Measurements from ENCODE around the gene WWOX. TPM values are rescaled to one million over a fixed set of nuclear protein-coding genes. Genes with fewer than 3 reads are reported as not detected.

Gene WWOX
- total and polyA plus RNA-seq, 2 donors (not counting 1 experiment from before 2014, with no cell fraction given) = 10.5 to 42.3 TPM

GRCh38 chr16:78993346-78993745, 893.9 kb downstream of the WWOX start:
- CTCF ChIA-PET = no interaction called here
- WGBS (ENCODE audit: insufficient coverage) = 81% methylated on average over 10 of the region's 12 CpGs
- H3K4me2 ChIP-seq (replicated peaks; ENCODE audit: low read depth, low read length, poor library complexity, severe bottlenecking) = no peak overlapping the region
- DNase-seq (no peak), ATAC-seq (ENCODE audit: low read depth) (no peak)
- TF ChIP-seq CTCF (IDR thresholded peaks at IDR 0.05) (no peak), EZH2 (IDR thresholded peaks at IDR 0.05; ENCODE audit: borderline replicate concordance, insufficient read depth, low read depth, low read length, poor library complexity, severe bottlenecking) (no peak)
- Mint-ChIP-seq H3K4me1 (peaks cover 22% of the 10 kb centered on the region), H3K4me3 (no peak overlapping the region), H3K9me3 (ENCODE audit: insufficient read depth) (no peaks in the 10 kb centered on the region), H3K27ac (no peak overlapping the region), H3K27me3 (no peaks in the 10 kb centered on the region)
- no peak overlapping the region for H2AFZ ChIP-seq (ENCODE audit: insufficient read depth, low read depth, low read length, poor library complexity, severe bottlenecking)
- H3K4me1 ChIP-seq (ENCODE audit: control insufficient read depth in 2 of 2, insufficient read depth in 2 of 2, low read length in 2 of 2) = peaks cover 17 to 21% of the 10 kb centered on the region in 2 donors
- H3K9me3 ChIP-seq (ENCODE audit: control extremely low read depth in 1 of 3, control insufficient read depth in 2 of 3, insufficient read depth in 1 of 3, low read length in 2 of 3) = peaks cover 0 to 7% (median 0%) of the 10 kb centered on the region in 3 donors
- H4K20me1 ChIP-seq (ENCODE audit: control insufficient read depth, insufficient read depth, low read length, poor library complexity, severe bottlenecking) = no peaks in the 10 kb centered on the region
- no peaks in the 10 kb centered on the region for H3K27me3 ChIP-seq (replicated peaks in 1 of 4; ENCODE audit: control extremely low read depth in 1 of 4, control insufficient read depth in 3 of 4, insufficient read depth in 4 of 4, low read length in 3 of 4)
- no peak overlapping the region for H3K9ac ChIP-seq (ENCODE audit: low read length)
- H3K79me2 ChIP-seq (ENCODE audit: control insufficient read depth, insufficient read depth, low read length) = no peaks in the 10 kb centered on the region
- POLR2A ChIA-PET = no interaction called here
- H3K27ac ChIP-seq (ENCODE audit: low read length in 2 of 2) = no peak overlapping the region
- intact Hi-C loops (cut with micrococcal nuclease) = no loop called here
- no peaks in the 10 kb centered on the region for H3K36me3 ChIP-seq (replicated peaks in 1 of 2; ENCODE audit: control extremely low read depth in 1 of 2, control insufficient read depth in 1 of 2, extremely low read depth in 1 of 2, insufficient read depth in 2 of 2, low read length in 1 of 2)
- H3K4me3 ChIP-seq (ENCODE audit: control extremely low read depth in 1 of 5, extremely low read depth in 1 of 5, insufficient read depth in 1 of 5, low read depth in 2 of 5, low read length in 4 of 5) = no peak overlapping the region

GRCh38 chr16:78994135-78994745, 894.8 kb downstream of the WWOX start:
- WGBS (ENCODE audit: insufficient coverage) = 81% methylated on average over 3 of the region's 15 CpGs
- no peak for ATAC-seq (ENCODE audit: low read depth)
- peaks cover 18% of the 10 kb centered on the region for H3K4me1 Mint-ChIP-seq

More at GRCh38 chr16:78994135-78994745, 894.8 kb downstream of the WWOX start:
- POLR2A ChIA-PET = no interaction called here
- no peaks in the 10 kb centered on the region for H4K20me1 ChIP-seq (ENCODE audit: control insufficient read depth, insufficient read depth, low read length, poor library complexity, severe bottlenecking)
- Mint-ChIP-seq H3K4me3 (no peak overlapping the region), H3K27me3 (no peaks in the 10 kb centered on the region), H3K27ac (no peak overlapping the region), H3K9me3 (ENCODE audit: insufficient read depth) (no peaks in the 10 kb centered on the region)
- no peaks in the 10 kb centered on the region for H3K79me2 ChIP-seq (ENCODE audit: control insufficient read depth, insufficient read depth, low read length)
- intact Hi-C loops (cut with micrococcal nuclease) = no loop called here
- no peaks in the 10 kb centered on the region for H3K36me3 ChIP-seq (replicated peaks in 1 of 2; ENCODE audit: control extremely low read depth in 1 of 2, control insufficient read depth in 1 of 2, extremely low read depth in 1 of 2, insufficient read depth in 2 of 2, low read length in 1 of 2)
- H3K9me3 ChIP-seq (ENCODE audit: control extremely low read depth in 1 of 3, control insufficient read depth in 2 of 3, insufficient read depth in 1 of 3, low read length in 2 of 3) = peaks cover 0 to 7% (median 0%) of the 10 kb centered on the region in 3 donors
- no peak for TF ChIP-seq EZH2 (IDR thresholded peaks at IDR 0.05; ENCODE audit: borderline replicate concordance, insufficient read depth, low read depth, low read length, poor library complexity, severe bottlenecking)
- no peak for TF ChIP-seq CTCF (IDR thresholded peaks at IDR 0.05)
- no peaks in the 10 kb centered on the region for H3K27me3 ChIP-seq (replicated peaks in 1 of 4; ENCODE audit: control extremely low read depth in 1 of 4, control insufficient read depth in 3 of 4, insufficient read depth in 4 of 4, low read length in 3 of 4)
- H3K4me2 ChIP-seq (replicated peaks; ENCODE audit: low read depth, low read length, poor library complexity, severe bottlenecking) = no peak overlapping the region
- no peak overlapping the region for H3K27ac ChIP-seq (ENCODE audit: low read length in 2 of 2)
- CTCF ChIA-PET = interaction anchor here (0.7 kb wide), 1 partner anchor 607 kb away, joined by 3 read pairs; no protein-coding TSS in a partner anchor
- H3K4me1 ChIP-seq (ENCODE audit: control insufficient read depth in 2 of 2, insufficient read depth in 2 of 2, low read length in 2 of 2) = peaks cover 17 to 19% of the 10 kb centered on the region in 2 donors
- H2AFZ ChIP-seq (ENCODE audit: insufficient read depth, low read depth, low read length, poor library complexity, severe bottlenecking) = no peak overlapping the region
- DNase-seq = no peak
- no peak overlapping the region for H3K9ac ChIP-seq (ENCODE audit: low read length)
- no peak overlapping the region for H3K4me3 ChIP-seq (ENCODE audit: control extremely low read depth in 1 of 5, extremely low read depth in 1 of 5, insufficient read depth in 1 of 5, low read depth in 2 of 5, low read length in 4 of 5)
